K562 (cell line): Measurements from ENCODE around the gene NEURL4. TPM values are rescaled to one million over a fixed set of nuclear protein-coding genes. Genes with fewer than 3 reads are reported as not detected.
"Not testable (repeated sequence)": the region's sequence is repeated elsewhere in the genome, so short reads cannot be mapped to it uniquely, and the experiment has no call there.

ENCODE experiments used
- ATAC-seq: fragments of 200-7000 bp; cut with Tn5 transposase; 3 replicates; pipeline ENCODE4 v1.9.1; 2020; ENCODE audit warnings: moderate library complexity
- BruUV-seq: library from RNA; stranded (reverse); fragments of 400-500 nt; replicated peaks from 2 replicates; lab custom pipeline; 2021; lab: Mats Ljungman, UMichigan
- CTCF ChIA-PET: fragments of 300-600 bp; formaldehyde crosslinking; extraction: SDS; loops from one replicate; lab custom pipeline; 2021; ENCODE audit warnings: low intra/inter-chr PET ratio; lab: Yijun Ruan, JAX
- POLR2A ChIA-PET: fragments of 300-600, 350-650 bp; sonication (Branson Sonifier 250); formaldehyde crosslinking; extraction: SDS; loops from one replicate; lab custom pipeline; 2021; ENCODE audit warnings: antibody characterized with exemption, inconsistent platforms; lab: Yijun Ruan, JAX
- DNase-seq, 4 experiments: peaks; one replicate each; pipeline versions ENCODE4 v3.0.0 to v3.0.0-alpha.2; 2011 to 2018; ENCODE audit warnings: low spot score in 3 of 4, mixed read lengths in 3 of 4; ENCODE audit errors: extremely low read depth in 1 of 4
- FAIRE-seq: peaks from 2 replicates; lab custom pipeline; 2011; peaks lifted over from hg19 to GRCh38; lab: Jason Lieb, UNC
- H2AFZ ChIP-seq: 2 replicates; pipeline ENCODE4 v1.6.0; 2011; ENCODE audit warnings: low read depth, low read length, control low read depth, inconsistent platforms
- H3K27ac ChIP-seq: fragments of 200-600 bp; 3 replicates; pipeline ENCODE4 v1.8.0; 2011; ENCODE audit warnings: low read depth, mild to moderate bottlenecking, control low read depth, inconsistent platforms, low read length, moderate library complexity, mixed read lengths; ENCODE audit errors: extremely low read depth
- H3K27me3 ChIP-seq, 2 experiments: fragments of 300-600 bp in 1 of 2; 2 replicates in 1 of 2; 3 replicates in 1 of 2; pipeline versions ENCODE4 v1.6.0 to v1.8.0; 2011; ENCODE audit warnings: inconsistent platforms in 2 of 2, low read length in 2 of 2, mild to moderate bottlenecking in 1 of 2, mixed read lengths in 1 of 2, moderate library complexity in 1 of 2; ENCODE audit not compliant: control insufficient read depth in 2 of 2, insufficient read depth in 2 of 2
- H3K36me3 ChIP-seq: fragments of 300-600 bp; 3 replicates; pipeline ENCODE4 v1.8.0; 2011; ENCODE audit warnings: mild to moderate bottlenecking, low read length, inconsistent platforms; ENCODE audit not compliant: control insufficient read depth, insufficient read depth
- H3K4me1 ChIP-seq, 2 experiments: fragments of 200-600 bp in 1 of 2; replicated peaks in 1 of 2; 2 replicates in 1 of 2; 3 replicates in 1 of 2; pipeline versions ENCODE4 v1.5.1 to v1.8.0; 2011; ENCODE audit warnings: inconsistent platforms in 2 of 2, low read length in 2 of 2, mild to moderate bottlenecking in 1 of 2, mixed read lengths in 1 of 2, moderate library complexity in 1 of 2; ENCODE audit not compliant: control insufficient read depth in 2 of 2, insufficient read depth in 2 of 2
- H3K4me2 ChIP-seq: 2 replicates; pipeline ENCODE4 v1.6.1; 2011; ENCODE audit warnings: low read length, control low read depth, inconsistent platforms, mixed read lengths; ENCODE audit not compliant: insufficient read depth
- H3K4me3 ChIP-seq: fragments of 200-600 bp; sonication (generic), shearing (Covaris generic); 2 replicates; pipeline ENCODE4 v1.5.1; 2016; ENCODE audit warnings: control low read depth, inconsistent platforms
- H3K79me2 ChIP-seq: fragments of 200-600 bp; 3 replicates; pipeline ENCODE4 v1.8.0; 2011; ENCODE audit warnings: low read length, inconsistent platforms; ENCODE audit not compliant: control insufficient read depth, insufficient read depth
- H3K9ac ChIP-seq, 2 experiments: 2 replicates each; pipeline versions ENCODE4 v1.6.0 to v1.6.1; 2011; ENCODE audit warnings: low read depth in 2 of 2, low read length in 2 of 2, control low read depth in 1 of 2, inconsistent platforms in 1 of 2, mild to moderate bottlenecking in 1 of 2, mixed read lengths in 1 of 2; ENCODE audit not compliant: insufficient read depth in 1 of 2
- H3K9me1 ChIP-seq: one replicate; pipeline ENCODE4 v1.6.0; 2011; ENCODE audit warnings: inconsistent platforms, mild to moderate bottlenecking, low read length, moderate library complexity; ENCODE audit not compliant: control insufficient read depth, insufficient read depth
- H3K9me3 ChIP-seq: replicated peaks from 2 replicates; pipeline ENCODE4 v1.5.1; 2011; ENCODE audit warnings: low read depth, low read length, inconsistent platforms; ENCODE audit not compliant: control insufficient read depth, insufficient read depth
- H4K20me1 ChIP-seq: replicated peaks from 2 replicates; pipeline ENCODE4 v1.6.1; 2011; ENCODE audit warnings: low read length, inconsistent platforms, mixed read lengths; ENCODE audit not compliant: control insufficient read depth, insufficient read depth
- WGBS: fragments of 100-300 bp; shearing (Covaris generic); methylation state at CpG from one replicate; pipeline ENCODE4 v1.1.6; 2016; ENCODE audit warnings: low coverage, mixed read lengths; ENCODE audit not compliant: insufficient coverage; ENCODE audit errors: missing lambda C conversion rate; 5-methylcytosine and 5-hydroxymethylcytosine counted together
- in situ Hi-C: fragments of 300-500 bp; cut with MboI; formaldehyde crosslinking; loops from 4 replicates; pipeline ENCODE4 v1.15.0; 2018; ENCODE audit warnings: inconsistent platforms, mixed read lengths
- intact Hi-C: fragments of 100-400 bp; cut with micrococcal nuclease; formaldehyde crosslinking; loops from 2 replicates; pipeline ENCODE4 v1.14.2; 2022
- polyA plus RNA-seq, 8 experiments: library from polyadenylated mRNA; depleted of rRNA in 4 of 8; stranded (reverse) in 5 of 8; unstranded in 3 of 8; fragments of >200 nt; fragmentation: Nextera tagmentation in 2 of 8; fragmentation: Illumina TruSeq in 1 of 8; extraction: Ambion mirVana in 2 of 8; extraction: Trizol in 1 of 8; gene quantifications; 2 replicates each; pipeline versions ENCODE4 v1.2.1 to v1.2.3, GENCODE V29; 2011 to 2014; ENCODE audit warnings: inconsistent platforms in 1 of 8, missing spikeins in 1 of 8
- total RNA-seq, 7 experiments: library from RNA; depleted of rRNA in 6 of 7; stranded (reverse); fragments of >200 nt in 6 of 7; fragmentation: Illumina TruSeq in 2 of 7; extraction: Trizol in 2 of 7; gene quantifications; 2 replicates each; pipeline versions ENCODE4 v1.2.1 to v1.2.3, GENCODE V29; 2011 to 2021; ENCODE audit warnings: low replicate concordance in 1 of 7
- TF ChIP-seq, protein P1 (sequence below): fragments of 250-450 bp; sonication (Bioruptor Pico); IDR thresholded peaks from 2 replicates; pipeline ENCODE4 v1.4.0; 2020

Gene NEURL4
- total and polyA plus RNA-seq, 9 of the 15 experiments (the other 6 are each of a cell fraction or from before 2014, with no cell fraction given): 0.08 to 37.4 (median 11.5) TPM

DNA sequence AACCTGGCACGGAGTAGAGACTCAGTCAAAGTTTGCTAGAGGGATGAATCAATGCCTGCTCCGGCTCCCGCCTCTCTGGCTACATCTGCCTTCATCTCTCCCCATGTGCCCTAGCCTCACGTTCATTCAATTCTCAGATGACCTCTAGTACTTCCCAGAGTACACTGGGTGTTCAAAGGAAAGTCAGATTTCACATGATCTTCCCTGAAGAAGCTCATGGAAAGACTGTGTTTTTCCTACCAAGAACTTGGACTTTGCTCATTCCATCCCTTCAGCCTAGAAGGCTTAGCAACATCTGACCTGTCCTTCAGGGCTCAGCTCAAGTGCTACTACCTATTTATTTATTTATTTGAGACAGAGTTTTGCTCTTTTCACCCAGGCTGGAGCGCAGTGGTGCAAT is 40.7 kb upstream of the NEURL4 start (continued):
- TF ChIP-seq, protein P1, sequence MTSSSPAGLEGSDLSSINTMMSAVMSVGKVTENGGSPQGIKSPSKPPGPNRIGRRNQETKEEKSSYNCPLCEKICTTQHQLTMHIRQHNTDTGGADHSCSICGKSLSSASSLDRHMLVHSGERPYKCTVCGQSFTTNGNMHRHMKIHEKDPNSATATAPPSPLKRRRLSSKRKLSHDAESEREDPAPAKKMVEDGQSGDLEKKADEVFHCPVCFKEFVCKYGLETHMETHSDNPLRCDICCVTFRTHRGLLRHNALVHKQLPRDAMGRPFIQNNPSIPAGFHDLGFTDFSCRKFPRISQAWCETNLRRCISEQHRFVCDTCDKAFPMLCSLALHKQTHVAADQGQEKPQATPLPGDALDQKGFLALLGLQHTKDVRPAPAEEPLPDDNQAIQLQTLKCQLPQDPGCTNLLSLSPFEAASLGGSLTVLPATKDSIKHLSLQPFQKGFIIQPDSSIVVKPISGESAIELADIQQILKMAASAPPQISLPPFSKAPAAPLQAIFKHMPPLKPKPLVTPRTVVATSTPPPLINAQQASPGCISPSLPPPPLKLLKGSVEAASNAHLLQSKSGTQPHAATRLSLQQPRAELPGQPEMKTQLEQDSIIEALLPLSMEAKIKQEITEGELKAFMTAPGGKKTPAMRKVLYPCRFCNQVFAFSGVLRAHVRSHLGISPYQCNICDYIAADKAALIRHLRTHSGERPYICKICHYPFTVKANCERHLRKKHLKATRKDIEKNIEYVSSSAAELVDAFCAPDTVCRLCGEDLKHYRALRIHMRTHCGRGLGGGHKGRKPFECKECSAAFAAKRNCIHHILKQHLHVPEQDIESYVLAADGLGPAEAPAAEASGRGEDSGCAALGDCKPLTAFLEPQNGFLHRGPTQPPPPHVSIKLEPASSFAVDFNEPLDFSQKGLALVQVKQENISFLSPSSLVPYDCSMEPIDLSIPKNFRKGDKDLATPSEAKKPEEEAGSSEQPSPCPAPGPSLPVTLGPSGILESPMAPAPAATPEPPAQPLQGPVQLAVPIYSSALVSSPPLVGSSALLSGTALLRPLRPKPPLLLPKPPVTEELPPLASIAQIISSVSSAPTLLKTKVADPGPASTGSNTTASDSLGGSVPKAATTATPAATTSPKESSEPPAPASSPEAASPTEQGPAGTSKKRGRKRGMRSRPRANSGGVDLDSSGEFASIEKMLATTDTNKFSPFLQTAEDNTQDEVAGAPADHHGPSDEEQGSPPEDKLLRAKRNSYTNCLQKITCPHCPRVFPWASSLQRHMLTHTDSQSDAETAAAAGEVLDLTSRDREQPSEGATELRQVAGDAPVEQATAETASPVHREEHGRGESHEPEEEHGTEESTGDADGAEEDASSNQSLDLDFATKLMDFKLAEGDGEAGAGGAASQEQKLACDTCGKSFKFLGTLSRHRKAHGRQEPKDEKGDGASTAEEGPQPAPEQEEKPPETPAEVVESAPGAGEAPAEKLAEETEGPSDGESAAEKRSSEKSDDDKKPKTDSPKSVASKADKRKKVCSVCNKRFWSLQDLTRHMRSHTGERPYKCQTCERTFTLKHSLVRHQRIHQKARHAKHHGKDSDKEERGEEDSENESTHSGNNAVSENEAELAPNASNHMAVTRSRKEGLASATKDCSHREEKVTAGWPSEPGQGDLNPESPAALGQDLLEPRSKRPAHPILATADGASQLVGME (CRISPR knock-in tag): no peak

DNA sequence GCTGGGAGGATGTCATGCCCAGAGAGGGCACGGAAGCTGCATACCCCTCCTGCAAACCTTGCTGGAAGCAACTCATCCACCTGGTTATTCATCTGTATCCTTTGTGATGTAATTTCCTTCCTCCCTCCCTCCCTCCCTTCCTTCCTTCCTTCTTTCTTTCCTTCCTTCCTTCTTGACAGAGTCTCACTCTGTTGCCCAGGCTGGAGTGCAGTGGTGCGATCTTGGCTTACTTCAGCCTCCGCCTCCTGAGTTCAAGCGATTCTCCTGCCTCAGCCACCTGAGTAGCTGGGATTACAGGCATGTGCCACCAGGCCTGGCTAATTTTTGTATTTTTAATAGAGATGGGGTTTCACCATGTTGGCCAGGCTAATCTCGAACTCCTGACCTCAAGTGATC is 39.5 kb upstream of the NEURL4 start:
- intact Hi-C loops, BruUV-seq, in situ Hi-C loops, ATAC-seq, H3K9me3 ChIP-seq, H3K79me2 ChIP-seq, H3K4me3 ChIP-seq, DNase-seq, H3K36me3 ChIP-seq, H3K9me1 ChIP-seq, CTCF ChIA-PET, H3K4me1 ChIP-seq, FAIRE-seq, H3K4me2 ChIP-seq, H4K20me1 ChIP-seq, H3K27me3 ChIP-seq, H2AFZ ChIP-seq, H3K9ac ChIP-seq, H3K27ac ChIP-seq: not testable (repeated sequence)
- 25% methylated on average over 3 of the region's 5 CpGs for whole genome bisulfite sequencing
- POLR2A ChIA-PET: interaction anchor here (0.6 to 1.1 kb wide), 4 partner anchors 12 to 246 kb away, joined by 3 to 4 read pairs (median 3); partner anchors contain the start of gene POLR2A
